Measurements from ENCODE around the gene SYNE2.

Gene SYNE2

DNA sequence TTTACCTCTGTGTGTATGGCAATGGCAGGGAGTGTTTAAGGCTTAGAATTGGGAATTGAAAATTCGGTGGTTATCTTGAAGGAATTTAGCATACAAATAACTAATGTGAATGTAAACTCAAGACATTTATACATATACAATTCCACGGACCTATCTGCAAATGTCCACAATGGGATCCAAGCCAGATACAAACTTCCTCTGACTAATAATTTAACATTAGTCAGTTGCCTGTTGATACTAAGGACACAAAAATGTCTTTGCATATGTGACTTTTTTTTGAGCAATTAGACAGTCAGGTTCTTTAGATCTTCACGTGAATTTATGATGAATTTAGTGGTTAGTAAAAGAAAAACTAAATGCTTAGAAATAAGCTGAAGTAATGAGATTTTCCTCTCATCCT is 400.9 kb downstream of the SYNE2 start:
- no peak overlapping the region for H3K27ac ChIP-seq
- no peak for TF ChIP-seq CTCF (IDR thresholded peaks at IDR 0.05)

GRCh38 chr14:64255756-64256155 is 403.0 kb downstream of the SYNE2 start:
- TF ChIP-seq CTCF (IDR thresholded peaks at IDR 0.05) = no peak
- Histone ChIP-seq H3K4me3 (no peak overlapping the region), H3K27ac (no peak overlapping the region)
- DNase-seq (ENCODE audit: low spot score) = no peak

More for the DNA sequence above, 400.9 kb downstream of the SYNE2 start:
- DNase-seq (ENCODE audit: low spot score) = no peak
- H3K4me3 ChIP-seq = no peak overlapping the region

GRCh38 chr14:64260418-64260817 is 407.6 kb downstream of the SYNE2 start:
- no peak for TF ChIP-seq CTCF (IDR thresholded peaks at IDR 0.05)
- Histone ChIP-seq H3K4me3 (no peak overlapping the region), H3K27ac (no peak overlapping the region)
- DNase-seq (ENCODE audit: low spot score) = no peak

- TF ChIP-seq CTCF (IDR thresholded peaks at IDR 0.05) = no peak
- no peak overlapping the region for H3K4me3 ChIP-seq
- H3K27ac ChIP-seq = no peak overlapping the region
- DNase-seq (ENCODE audit: low spot score) = no peak
These were observed 412.4 kb downstream of the SYNE2 start for GRCh38 chr14:64265222-64265621.

DNA sequence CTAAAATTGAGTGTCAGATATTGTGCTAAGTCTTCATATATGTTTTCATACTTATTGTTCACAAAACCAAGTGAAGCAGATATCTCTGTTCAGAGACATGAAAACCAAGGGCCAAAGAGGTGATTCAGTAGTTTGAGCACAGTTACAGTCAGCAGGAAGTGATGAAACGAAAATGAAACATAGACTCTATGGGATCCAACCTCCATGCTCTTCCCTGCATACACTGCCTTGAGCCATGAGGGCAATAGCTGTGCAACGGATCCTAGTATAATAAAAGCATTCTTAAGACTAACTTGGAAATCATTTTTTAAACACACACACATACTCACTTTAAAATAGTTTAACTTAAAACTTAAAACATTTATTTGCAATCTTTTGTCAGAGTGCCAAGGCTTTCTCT is 413.4 kb downstream of the SYNE2 start:
- Histone ChIP-seq H3K27ac (no peak overlapping the region), H3K4me3 (no peak overlapping the region)
- TF ChIP-seq CTCF (IDR thresholded peaks at IDR 0.05) = no peak
- DNase-seq (ENCODE audit: low spot score) = no peak

- Histone ChIP-seq H3K4me3 (no peak overlapping the region), H3K27ac (no peak overlapping the region)
- DNase-seq (ENCODE audit: low spot score) = no peak
- TF ChIP-seq CTCF (IDR thresholded peaks at IDR 0.05) = no peak
These were observed 419.2 kb downstream of the SYNE2 start for GRCh38 chr14:64272019-64272418.

All from coronary artery (tissue), 2 donors.